Keratinocyte (primary cell): ENCODE data around the gene APLF.

Source experiments
- CTCF ChIP-seq, 3 experiments: IDR thresholded peaks in 1 of 3; conservative IDR thresholded peaks in 1 of 3; optimal IDR thresholded peaks in 1 of 3; 2 replicates in 2 of 3; 3 replicates in 1 of 3; pipeline versions ENCODE3 to v1.5.1; 2011; ENCODE audit warnings: low read length in 3 of 3, mild to moderate bottlenecking in 3 of 3, moderate library complexity in 2 of 3, control low read depth in 1 of 3, inconsistent platforms in 1 of 3; ENCODE audit not compliant: insufficient read depth in 2 of 3; ENCODE audit errors: extremely low read depth in 1 of 3
- EZH2 ChIP-seq: IDR thresholded peaks from one replicate; pipeline ENCODE4 v1.6.1; 2012; ENCODE audit warnings: inconsistent platforms, mild to moderate bottlenecking, low read length, moderate library complexity

- TF ChIP-seq CTCF (optimal IDR thresholded peaks at IDR 0.05 in 1 of 3, IDR thresholded peaks at IDR 0.05 in 1 of 3, conservative IDR thresholded peaks at IDR 0.05 in 1 of 3; ENCODE audit: extremely low read depth in 1 of 3, insufficient read depth in 2 of 3, low read length in 3 of 3), result no peak
- TF ChIP-seq EZH2, result no peak
Measured at GRCh38 chr2:68466361-68466777, 1.0 kb upstream of the APLF start.
